T-helper 2 cell treated with Interferon-gamma antibody and Interleukin-4, amounts not matched to agents 5 μg/mL and 100 μg/mL, for 36 hours (primary cell): ENCODE results near the gene TCFL5.
A peak's percentile ranks its signal among the peaks of the same experiment; 100 is the strongest.

Experiments used
- DNase-seq: peaks from one replicate; pipeline ENCODE4 v3.0.0; 2021; ENCODE audit warnings: low spot score
- H3K27ac Mint-ChIP-seq: one replicate; pipeline ENCODE4 v1.8.0; 2021; ENCODE audit warnings: mild to moderate bottlenecking, mixed read lengths
- H3K27me3 Mint-ChIP-seq: one replicate; pipeline ENCODE4 v1.8.0; 2021; ENCODE audit warnings: low read depth, mixed read lengths
- H3K36me3 Mint-ChIP-seq: one replicate; pipeline ENCODE4 v1.8.0; 2021; ENCODE audit warnings: low read depth, mixed read lengths
- H3K4me1 Mint-ChIP-seq: one replicate; pipeline ENCODE4 v1.8.0; 2021; ENCODE audit warnings: low read depth, mixed read lengths
- H3K4me3 Mint-ChIP-seq: one replicate; pipeline ENCODE4 v1.8.0; 2022; ENCODE audit warnings: mild to moderate bottlenecking, moderate library complexity, mixed read lengths
- H3K9me3 Mint-ChIP-seq: one replicate; pipeline ENCODE4 v1.8.0; 2021; ENCODE audit warnings: mixed read lengths

Gene TCFL5

GRCh38 chr20:62861726-62862336, at the start of gene TCFL5:
TCFL5 (minus strand) TSS chr20:62861822; CDS start chr20:62861670, 152 bp downstream.
- Mint-ChIP-seq H3K27me3 (peaks cover 22% of the 10 kb centered on the region), H3K27ac (peak within 1 kb of the TSS; percentile 43), H3K36me3 (peaks cover 7% of the 10 kb centered on the region), H3K4me3 (peak within 1 kb of the TSS; percentile 69), H3K4me1 (peaks cover 4% of the 10 kb centered on the region), H3K9me3 (no peaks in the 10 kb centered on the region)
- peak; percentile 92 for DNase-seq

- Mint-ChIP-seq H3K4me1 (peaks cover 8% of the 10 kb centered on the region), H3K9me3 (no peaks in the 10 kb centered on the region), H3K4me3 (no peak overlapping the region), H3K27ac (no peak overlapping the region), H3K36me3 (peaks cover 56% of the 10 kb centered on the region), H3K27me3 (no peaks in the 10 kb centered on the region)
- DNase-seq: no peak
Measured at GRCh38 chr20:62910777-62911497, 49.3 kb upstream of the TCFL5 start.

GRCh38 chr20:62910217-62910766, 48.7 kb upstream of the TCFL5 start:
- Mint-ChIP-seq H3K36me3 (peaks cover 60% of the 10 kb centered on the region), H3K4me1 (peaks cover 8% of the 10 kb centered on the region), H3K9me3 (no peaks in the 10 kb centered on the region), H3K4me3 (no peak overlapping the region), H3K27me3 (no peaks in the 10 kb centered on the region), H3K27ac (no peak overlapping the region)
- no peak for DNase-seq

GRCh38 chr20:62908971-62909791, 47.6 kb upstream of the TCFL5 start:
- Mint-ChIP-seq H3K4me3 (no peak overlapping the region), H3K9me3 (no peaks in the 10 kb centered on the region), H3K27ac (no peak overlapping the region), H3K27me3 (no peaks in the 10 kb centered on the region), H3K36me3 (peaks cover 70% of the 10 kb centered on the region), H3K4me1 (peaks cover 2% of the 10 kb centered on the region)
- no peak for DNase-seq

GRCh38 chr20:62907384-62908317, 46.0 kb upstream of the TCFL5 start:
- peaks cover 73% of the 10 kb centered on the region for H3K36me3 Mint-ChIP-seq
- no peak for DNase-seq
- H3K9me3 Mint-ChIP-seq: no peaks in the 10 kb centered on the region
- no peaks in the 10 kb centered on the region for H3K4me1 Mint-ChIP-seq
- H3K27ac Mint-ChIP-seq: no peak overlapping the region
- H3K27me3 Mint-ChIP-seq: no peaks in the 10 kb centered on the region
- H3K4me3 Mint-ChIP-seq: no peak overlapping the region

- H3K27ac Mint-ChIP-seq: no peak overlapping the region
Measured at GRCh38 chr20:62906647-62907375, 45.2 kb upstream of the TCFL5 start.

GRCh38 chr20:62906209-62906608, 44.6 kb upstream of the TCFL5 start:
- H3K27ac Mint-ChIP-seq: no peak overlapping the region
- no peak overlapping the region for H3K4me3 Mint-ChIP-seq
- no peak for DNase-seq
- no peaks in the 10 kb centered on the region for H3K27me3 Mint-ChIP-seq
- no peaks in the 10 kb centered on the region for H3K4me1 Mint-ChIP-seq
- H3K9me3 Mint-ChIP-seq: no peaks in the 10 kb centered on the region
- H3K36me3 Mint-ChIP-seq: peaks cover 78% of the 10 kb centered on the region

More at GRCh38 chr20:62906647-62907375, 45.2 kb upstream of the TCFL5 start:
- H3K36me3 Mint-ChIP-seq: peaks cover 77% of the 10 kb centered on the region
- no peaks in the 10 kb centered on the region for H3K27me3 Mint-ChIP-seq
- no peak overlapping the region for H3K4me3 Mint-ChIP-seq
- H3K9me3 Mint-ChIP-seq: no peaks in the 10 kb centered on the region
- no peak for DNase-seq
- no peaks in the 10 kb centered on the region for H3K4me1 Mint-ChIP-seq

GRCh38 chr20:62905536-62906117, 44.0 kb upstream of the TCFL5 start:
- Mint-ChIP-seq H3K9me3 (no peaks in the 10 kb centered on the region), H3K4me3 (no peak overlapping the region), H3K4me1 (peaks cover 2% of the 10 kb centered on the region), H3K27ac (no peak overlapping the region), H3K36me3 (peaks cover 79% of the 10 kb centered on the region), H3K27me3 (no peaks in the 10 kb centered on the region)
- DNase-seq: no peak

- DNase-seq: no peak
- Mint-ChIP-seq H3K27me3 (no peaks in the 10 kb centered on the region), H3K36me3 (peaks cover 73% of the 10 kb centered on the region), H3K27ac (no peak overlapping the region), H3K4me1 (peaks cover 22% of the 10 kb centered on the region), H3K9me3 (no peaks in the 10 kb centered on the region), H3K4me3 (no peak overlapping the region)
Measured at GRCh38 chr20:62902926-62903615, 41.4 kb upstream of the TCFL5 start.

- DNase-seq: no peak
- Mint-ChIP-seq H3K4me1 (peaks cover 22% of the 10 kb centered on the region), H3K36me3 (peaks cover 68% of the 10 kb centered on the region), H3K4me3 (no peak overlapping the region), H3K27ac (no peak overlapping the region), H3K27me3 (no peaks in the 10 kb centered on the region), H3K9me3 (no peaks in the 10 kb centered on the region)
Measured at GRCh38 chr20:62901891-62902290, 40.3 kb upstream of the TCFL5 start.

GRCh38 chr20:62900692-62901584, 39.3 kb upstream of the TCFL5 start:
- no peaks in the 10 kb centered on the region for H3K9me3 Mint-ChIP-seq
- peaks cover 22% of the 10 kb centered on the region for H3K4me1 Mint-ChIP-seq
- H3K36me3 Mint-ChIP-seq: peaks cover 64% of the 10 kb centered on the region
- DNase-seq: no peak
- peak overlapping the region; percentile 80 for H3K27ac Mint-ChIP-seq
- H3K4me3 Mint-ChIP-seq: no peak overlapping the region
- no peaks in the 10 kb centered on the region for H3K27me3 Mint-ChIP-seq
